HG03520 (cell line): Measurements from ENCODE around the gene GOLGA7B.

Experiments used
- ATAC-seq: cut with Tn5 transposase; IDR thresholded peaks from one replicate; pipeline ENCODE4 v1.9.1; 2021; ENCODE audit warnings: mild to moderate bottlenecking, moderate library complexity; ENCODE audit not compliant: unreplicated experiment

Gene GOLGA7B

DNA sequence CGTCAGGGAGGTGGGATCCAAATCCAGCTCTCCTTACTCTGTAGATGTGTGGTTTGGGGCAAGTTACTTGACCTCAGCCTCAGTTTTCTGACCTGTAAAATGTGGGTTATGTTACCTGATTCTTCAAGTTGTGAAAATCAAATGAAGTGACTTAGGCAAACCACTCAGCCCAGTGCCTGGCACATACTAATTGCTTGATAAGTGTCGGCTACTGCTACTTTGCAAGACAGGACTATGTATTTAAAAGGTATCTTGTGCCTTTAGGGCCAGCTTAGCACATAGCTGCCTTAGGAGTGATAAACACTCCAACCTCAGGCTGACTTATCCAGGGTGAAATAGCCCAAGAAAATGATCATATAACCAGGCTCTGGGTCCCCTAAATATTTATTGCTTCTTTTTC is 42.9 kb downstream of the GOLGA7B start:
- no peak for ATAC-seq

GRCh38 chr10:97892939-97893338 is 43.3 kb downstream of the GOLGA7B start:
- ATAC-seq, result no peak

GRCh38 chr10:97894092-97894491 is 44.4 kb downstream of the GOLGA7B start:
- no peak for ATAC-seq

DNA sequence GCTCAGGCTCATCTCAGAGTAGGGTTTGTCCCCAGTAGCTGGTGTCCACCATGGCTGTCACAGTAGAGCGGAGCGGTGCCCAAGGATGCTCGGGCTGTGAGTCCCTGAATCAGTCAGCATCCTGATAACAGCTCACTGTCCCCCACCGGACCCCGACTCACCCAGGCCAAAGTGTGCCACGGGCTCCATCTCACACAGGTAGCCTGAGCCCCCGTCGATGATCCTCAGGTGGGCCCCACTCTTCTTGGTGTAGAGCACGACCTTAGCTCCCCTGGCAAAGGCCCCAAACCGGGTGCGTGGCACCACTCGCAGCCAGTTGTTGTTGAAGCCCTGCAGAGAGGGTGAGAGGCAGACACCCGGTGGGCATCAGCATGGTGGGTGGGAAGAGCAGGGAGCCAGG is 45.4 kb downstream of the GOLGA7B start:
- no peak for ATAC-seq

- no peak for ATAC-seq
These were observed 46.3 kb downstream of the GOLGA7B start for GRCh38 chr10:97895915-97896314.

DNA sequence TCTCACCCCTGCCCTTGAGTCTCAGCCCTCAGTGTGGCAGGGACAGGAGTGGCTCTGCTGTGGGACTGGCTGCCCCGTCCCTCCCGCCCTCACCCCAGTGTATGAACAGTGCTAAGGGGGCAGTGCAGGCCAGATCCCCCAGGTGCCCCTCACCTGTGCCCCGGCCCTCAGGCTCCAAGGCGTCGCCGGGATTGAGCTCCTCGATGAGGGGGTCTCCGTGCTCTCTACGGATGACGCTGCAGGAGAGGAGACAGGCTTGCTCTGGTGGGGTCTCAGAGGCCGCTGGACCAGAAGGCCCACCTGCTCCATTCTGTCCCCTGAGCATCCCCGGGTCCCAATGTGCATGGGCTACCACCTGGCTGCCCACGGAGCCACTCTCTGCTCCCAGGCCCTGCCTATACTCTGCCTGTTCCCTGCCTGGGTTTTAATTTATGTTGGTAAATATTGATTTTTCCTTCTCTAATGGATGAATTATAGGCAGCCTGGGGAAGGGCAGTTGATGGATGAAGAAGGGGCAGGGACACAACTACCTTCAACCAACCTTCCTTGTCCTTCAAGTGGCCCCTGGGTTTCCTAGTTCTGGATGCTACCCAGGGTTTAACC is 47.2 kb downstream of the GOLGA7B start:
- ATAC-seq, result no peak

GRCh38 chr10:97898429-97898828 is 48.8 kb downstream of the GOLGA7B start:
- no peak for ATAC-seq

DNA sequence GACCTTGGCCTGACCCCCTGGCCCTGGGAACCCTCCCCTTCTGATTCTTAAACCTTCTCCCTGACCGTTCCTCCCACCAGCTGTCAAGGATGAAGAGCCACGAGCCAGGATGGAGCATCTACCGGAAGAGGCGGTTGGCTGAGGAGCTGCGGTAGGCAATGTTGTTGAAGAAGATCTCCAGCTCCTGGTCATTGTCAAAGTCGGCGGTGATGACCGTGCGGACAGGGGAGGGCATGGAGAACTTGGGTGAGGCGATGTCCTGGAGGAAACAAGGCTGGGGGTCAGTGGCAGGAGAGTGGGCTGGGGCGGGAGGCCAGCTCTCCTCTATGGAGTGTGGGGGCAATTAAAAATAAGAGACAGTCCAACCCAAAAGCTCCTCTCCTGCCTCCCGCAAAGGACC is 51.7 kb downstream of the GOLGA7B start:
- no peak for ATAC-seq

DNA sequence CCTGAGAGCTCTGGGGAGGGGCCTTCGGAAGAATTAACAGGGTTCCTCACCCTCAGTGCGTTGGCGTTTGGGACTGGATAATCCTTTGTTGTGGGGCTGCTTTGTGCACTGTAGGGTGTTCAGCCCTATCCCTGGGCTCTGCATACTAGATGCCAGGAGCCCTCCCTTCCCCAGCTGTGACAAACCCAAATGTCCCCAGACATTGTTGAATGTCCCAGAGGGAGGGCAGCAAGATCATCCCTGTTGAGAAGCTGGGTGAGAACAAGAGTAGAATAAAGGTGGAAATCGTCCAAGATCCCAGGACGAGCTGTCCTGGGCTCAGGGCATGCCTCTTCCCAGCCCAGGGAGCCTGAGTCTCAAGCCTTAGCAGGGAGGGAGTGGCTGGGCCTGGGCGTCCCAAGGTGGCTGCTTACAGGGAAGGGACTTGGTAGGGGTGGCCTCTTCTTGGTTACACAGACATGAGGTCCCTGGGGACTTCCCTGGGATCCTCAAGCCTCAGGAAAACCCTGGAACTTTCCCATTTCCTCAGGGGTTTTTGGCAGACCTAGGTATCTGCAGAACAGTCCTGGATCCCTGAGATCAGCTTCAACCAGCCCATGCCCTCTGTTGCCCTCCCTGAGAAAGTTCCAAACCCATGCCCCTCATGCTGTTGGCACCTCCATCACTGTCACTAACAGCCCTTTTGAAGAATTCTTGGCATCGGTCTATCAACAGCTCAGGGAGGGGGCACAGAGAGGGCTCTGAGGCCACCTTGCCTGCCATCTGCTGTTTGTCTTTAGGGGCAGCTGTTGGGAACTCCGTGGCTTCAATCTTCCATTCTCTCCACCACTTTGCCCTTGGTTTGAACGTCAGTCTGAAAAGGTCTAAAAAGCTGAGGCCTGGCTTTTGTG is 53.7 kb downstream of the GOLGA7B start:
- no peak for ATAC-seq

DNA sequence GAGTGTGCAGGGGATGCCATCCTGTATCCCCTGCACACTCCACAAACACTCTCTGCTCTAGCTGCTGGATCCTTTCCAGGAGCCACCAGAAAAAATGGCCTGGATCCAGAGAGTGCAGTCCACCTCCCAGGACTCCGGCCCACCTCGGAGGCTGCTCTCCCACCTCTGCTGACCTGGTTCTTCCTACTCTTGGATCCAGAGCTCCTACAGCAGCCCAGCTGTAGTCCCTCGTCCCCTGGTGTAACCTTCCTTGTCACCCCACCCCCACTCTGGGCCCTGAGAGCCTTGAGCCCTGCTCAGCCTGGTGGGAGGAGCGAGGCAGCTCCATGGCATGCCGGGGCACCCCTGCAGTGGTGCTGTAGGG is 54.4 kb downstream of the GOLGA7B start:
- no peak for ATAC-seq

DNA sequence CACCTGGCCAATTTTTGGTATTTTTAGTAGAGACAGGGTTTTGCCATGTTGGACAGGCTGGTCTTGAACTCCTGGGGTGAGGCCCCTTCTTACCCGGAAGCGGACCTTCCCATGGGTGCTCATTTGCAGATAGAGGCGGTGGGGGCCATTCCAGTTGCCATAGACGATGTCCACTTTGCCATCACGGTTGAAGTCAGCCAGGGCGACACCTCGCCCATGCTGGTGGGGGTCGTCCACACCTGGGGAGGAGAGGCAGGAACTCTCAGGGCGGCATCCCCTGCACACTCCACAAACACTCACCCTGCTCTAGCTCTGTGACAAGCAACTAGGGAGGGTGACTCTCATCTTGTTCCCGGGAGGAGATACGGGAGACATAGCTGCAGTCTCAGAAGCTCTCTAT is 54.9 kb downstream of the GOLGA7B start:
- ATAC-seq, result no peak

GRCh38 chr10:97905276-97905675 is 55.6 kb downstream of the GOLGA7B start:
- no peak for ATAC-seq

- no peak for ATAC-seq
These were observed 57.6 kb downstream of the GOLGA7B start for GRCh38 chr10:97907211-97907610.

DNA sequence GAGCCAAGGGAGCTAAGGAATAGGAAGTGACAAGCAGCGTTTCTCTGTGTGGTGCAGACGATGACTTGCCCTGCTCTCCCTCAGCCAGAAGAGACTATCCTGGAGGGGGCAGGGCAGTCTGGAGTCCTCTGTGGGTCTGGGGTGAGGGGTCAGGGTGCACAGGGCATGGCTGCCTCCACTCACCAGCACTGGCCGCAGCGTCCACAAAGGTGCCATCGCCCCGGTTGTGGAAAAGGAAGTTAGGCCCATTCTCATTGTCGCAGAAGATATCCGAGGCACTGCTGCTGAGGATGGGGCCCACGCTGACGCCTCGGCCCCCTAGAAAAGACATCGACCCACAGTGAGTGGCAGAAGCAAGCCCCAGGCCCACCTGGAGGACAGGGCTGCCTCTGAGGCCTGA is 58.2 kb downstream of the GOLGA7B start:
- no peak for ATAC-seq

DNA sequence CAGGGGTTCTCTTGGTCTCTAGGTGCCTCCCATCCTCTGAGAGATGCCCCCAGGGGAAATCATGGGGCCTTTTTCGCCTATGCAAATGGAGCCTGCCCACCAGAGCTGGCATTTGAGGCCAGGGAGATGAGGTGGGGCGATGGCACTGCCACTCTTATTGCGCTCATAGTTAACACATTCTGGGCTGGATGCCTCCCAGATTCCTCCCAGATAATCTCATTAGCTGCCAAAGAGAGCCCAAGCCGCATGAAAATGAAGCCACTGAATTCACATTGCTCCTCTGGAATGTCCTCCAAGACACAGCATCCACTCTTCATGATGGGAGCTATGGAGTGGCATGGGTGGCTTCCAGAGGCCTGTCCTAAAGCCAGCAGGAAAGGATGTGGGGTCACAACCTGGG is 61.0 kb downstream of the GOLGA7B start:
- ATAC-seq, result no peak

- ATAC-seq, result no peak
These were observed 61.6 kb downstream of the GOLGA7B start for GRCh38 chr10:97911217-97911616.

DNA sequence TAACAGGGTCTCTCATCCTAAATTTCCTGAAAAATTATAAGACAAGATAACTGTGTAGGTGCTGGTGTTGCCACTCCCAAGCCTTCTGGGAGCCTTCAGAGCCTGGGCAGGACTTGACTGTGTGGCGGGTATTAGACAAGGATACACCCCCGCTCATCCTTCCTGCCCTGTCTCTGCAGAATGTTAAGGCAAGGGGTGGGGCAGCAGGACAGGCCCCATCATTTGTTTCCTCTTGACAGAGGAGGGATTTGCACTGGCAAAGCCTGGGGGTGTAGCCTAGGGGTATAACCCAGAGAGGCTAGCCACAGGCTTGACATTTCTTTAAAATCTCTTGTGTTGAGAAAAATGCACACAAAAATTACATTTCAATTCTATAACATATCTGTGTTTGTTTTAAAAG is 63.5 kb downstream of the GOLGA7B start:
- ATAC-seq, result no peak

- no peak for ATAC-seq
These were observed 64.0 kb downstream of the GOLGA7B start for GRCh38 chr10:97913614-97914013.

GRCh38 chr10:97914171-97914836 is 64.7 kb downstream of the GOLGA7B start:
- no peak for ATAC-seq

DNA sequence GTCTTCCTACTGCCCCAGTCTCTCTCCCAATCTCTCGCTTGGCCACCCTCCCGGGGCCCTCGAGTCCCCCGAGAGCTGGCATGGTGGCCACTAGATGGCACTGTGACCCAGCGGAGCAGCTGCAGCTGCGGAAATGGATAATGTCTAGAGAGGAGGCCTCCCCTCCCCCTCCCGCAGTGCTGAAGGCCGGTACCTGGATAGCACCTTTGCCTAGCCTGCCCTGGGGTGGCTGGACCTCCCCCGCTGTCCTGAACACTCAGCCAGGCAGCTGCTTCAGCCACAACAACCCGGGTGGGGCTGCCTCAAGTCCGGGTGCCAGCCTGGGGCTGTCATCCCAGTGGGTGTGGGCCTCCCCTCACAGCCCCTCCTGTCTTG is 65.2 kb downstream of the GOLGA7B start:
- ATAC-seq, result no peak

DNA sequence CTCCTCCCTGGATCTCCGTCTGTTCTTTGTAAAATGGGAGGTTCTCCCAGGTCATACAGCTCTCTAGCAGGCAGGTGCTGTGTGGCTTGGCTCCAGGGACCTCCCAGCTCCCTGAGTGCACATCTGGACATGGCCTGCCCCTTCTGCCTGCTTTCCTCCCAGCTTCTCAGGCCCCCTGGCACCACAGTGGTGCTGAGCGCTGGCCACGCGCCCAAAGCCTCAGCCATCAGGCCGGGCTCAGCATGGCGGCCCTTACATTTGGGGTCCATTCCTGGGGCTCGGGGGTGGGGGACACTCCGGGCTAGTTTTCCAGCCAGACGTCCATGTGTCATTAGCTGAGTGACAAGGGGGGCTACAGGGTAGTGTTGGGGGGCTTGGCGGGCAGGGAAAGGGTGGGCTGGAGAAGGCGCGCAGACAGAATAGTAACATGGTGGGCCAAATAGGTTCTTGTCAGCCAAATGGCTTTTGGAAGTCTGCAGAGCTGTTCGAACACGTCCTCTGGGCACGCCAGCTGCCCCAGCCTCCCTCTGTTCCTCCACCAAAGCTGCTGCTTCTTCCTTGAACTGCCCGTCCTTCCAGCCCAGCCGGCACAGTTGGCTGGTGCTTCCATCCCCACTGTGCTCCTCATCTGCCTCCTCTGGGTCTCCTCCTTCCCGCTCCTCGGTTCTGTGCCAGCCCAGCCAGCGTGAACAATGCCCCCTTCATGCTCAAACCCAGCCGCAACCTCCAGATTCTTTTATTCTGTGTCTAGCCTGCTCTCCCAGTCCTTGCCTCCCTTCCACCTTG is 65.9 kb downstream of the GOLGA7B start:
- no peak for ATAC-seq
